H1 (cell line): ENCODE measurements around the gene RNF113B. TPM values are rescaled to one million over a fixed set of nuclear protein-coding genes. Genes with fewer than 3 reads are reported as not detected.

Experiments used
- EZH2 ChIP-seq: fragments of 200-600 bp; sonication (generic); IDR thresholded peaks from 2 replicates; pipeline ENCODE4 v1.7.1; 2012; ENCODE audit warnings: low read depth, mild to moderate bottlenecking, moderate library complexity, low read length, inconsistent platforms; ENCODE audit not compliant: severe bottlenecking
- RBBP5 ChIP-seq: IDR thresholded peaks from 2 replicates; pipeline ENCODE4 v1.7.1; 2012; ENCODE audit warnings: low read depth, mild to moderate bottlenecking, inconsistent platforms, low read length, moderate library complexity, borderline replicate concordance
- SAP30 ChIP-seq: fragments of 300-600 bp; sonication (generic); IDR thresholded peaks from 2 replicates; pipeline ENCODE4 v1.7.1; 2012; ENCODE audit warnings: low read length, moderate library complexity, mild to moderate bottlenecking, inconsistent platforms; ENCODE audit not compliant: insufficient read depth, insufficient replicate concordance
- TCF12 ChIP-seq: IDR thresholded peaks from 2 replicates; pipeline ENCODE4 v1.6.1; 2011; ENCODE audit warnings: low read depth, mild to moderate bottlenecking, low read length
- polyA plus RNA-seq, 7 experiments: library from polyadenylated mRNA; depleted of rRNA in 3 of 7; stranded (reverse) in 5 of 7; unstranded in 2 of 7; fragments of >200 nt in 5 of 7; fragments of 200-250 nt in 2 of 7; gene quantifications; 1 replicate in 5 of 7; 2 replicates in 1 of 7; 4 replicates in 1 of 7; pipeline versions ENCODE4 v1.2.1 to v1.2.3, GENCODE V29; 2011 to 2013; ENCODE audit warnings: missing spikeins in 2 of 7, mixed read lengths in 2 of 7
- total RNA-seq: library from RNA; stranded (reverse); fragmentation: NEBNext Ultra II Directional; extraction: Animal tissue kit (Norgen Biotek cat#: 25700); gene quantifications from 2 replicates; pipeline ENCODE4 v1.2.1, GENCODE V29; 2021
- TF ChIP-seq, protein P1 (sequence below): IDR thresholded peaks from 2 replicates; pipeline ENCODE4 v1.6.1; 2012; ENCODE audit warnings: low read length, inconsistent platforms

The RNF113B gene
- total and polyA plus RNA-seq, 2 of the 8 experiments (the other 6 are each of a cell fraction or from before 2014, with no cell fraction given): not detected

GRCh38 chr13:98141509-98142379 lies 35.3 kb downstream of the RNF113B start (continued):
- TF ChIP-seq, protein P1, sequence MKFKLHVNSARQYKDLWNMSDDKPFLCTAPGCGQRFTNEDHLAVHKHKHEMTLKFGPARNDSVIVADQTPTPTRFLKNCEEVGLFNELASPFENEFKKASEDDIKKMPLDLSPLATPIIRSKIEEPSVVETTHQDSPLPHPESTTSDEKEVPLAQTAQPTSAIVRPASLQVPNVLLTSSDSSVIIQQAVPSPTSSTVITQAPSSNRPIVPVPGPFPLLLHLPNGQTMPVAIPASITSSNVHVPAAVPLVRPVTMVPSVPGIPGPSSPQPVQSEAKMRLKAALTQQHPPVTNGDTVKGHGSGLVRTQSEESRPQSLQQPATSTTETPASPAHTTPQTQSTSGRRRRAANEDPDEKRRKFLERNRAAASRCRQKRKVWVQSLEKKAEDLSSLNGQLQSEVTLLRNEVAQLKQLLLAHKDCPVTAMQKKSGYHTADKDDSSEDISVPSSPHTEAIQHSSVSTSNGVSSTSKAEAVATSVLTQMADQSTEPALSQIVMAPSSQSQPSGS: no peak
- TF ChIP-seq SAP30 (peak; percentile 31), EZH2 (no peak), RBBP5 (no peak; the same call in 1 of the 2 replicates), TCF12 (no peak)
